Measurements from ENCODE around the gene AXIN1.
"Not testable (repeated sequence)": the region's sequence is repeated elsewhere in the genome, so short reads cannot be mapped to it uniquely, and the experiment has no call there.

The AXIN1 gene

DNA sequence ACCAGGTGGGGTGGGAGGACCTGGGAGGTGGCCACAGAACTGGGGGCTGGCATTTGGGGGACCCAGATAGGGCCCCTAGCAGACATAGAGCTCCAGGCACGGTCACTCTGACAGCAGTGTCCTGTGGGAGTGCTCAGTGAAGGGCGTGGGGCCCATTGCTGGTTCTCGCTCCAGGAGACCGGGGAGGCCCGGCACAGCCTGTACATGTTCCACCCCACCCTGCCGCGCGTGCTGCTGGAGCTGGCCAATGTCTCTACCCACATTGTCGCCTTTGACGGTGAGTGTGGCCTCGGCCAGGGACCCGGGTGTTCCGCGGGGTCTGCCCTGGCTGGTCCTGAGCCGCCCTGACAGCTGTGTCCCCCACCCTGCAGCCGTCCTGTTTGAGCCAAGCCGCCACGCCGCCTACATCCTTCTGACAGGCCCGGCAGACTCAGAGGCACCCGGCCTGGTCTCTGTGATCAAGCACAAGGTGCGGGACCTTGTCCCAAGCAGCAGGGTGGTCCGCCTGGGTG lies 88.0 kb downstream of the AXIN1 start:
- DNase-seq, result no peak

DNA sequence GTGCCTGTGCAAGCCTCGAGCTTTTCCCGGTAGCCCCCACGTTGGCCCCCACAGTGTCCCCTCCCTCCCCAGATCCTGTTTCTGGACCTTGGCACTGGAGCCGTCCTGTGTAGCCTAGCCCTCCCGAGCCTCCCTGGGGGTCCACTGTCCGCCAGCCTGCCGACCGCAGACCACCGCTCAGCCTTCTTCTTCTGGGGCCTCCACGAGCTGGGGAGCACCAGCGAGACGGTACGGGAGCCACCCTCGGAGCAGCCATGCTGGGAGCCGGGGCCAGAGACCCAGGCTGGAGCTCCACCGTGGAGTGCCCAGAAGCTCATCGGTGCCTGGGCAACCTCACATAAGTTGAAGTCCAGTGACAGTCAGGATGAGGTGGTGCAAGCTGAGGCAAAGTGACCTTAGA lies 88.6 kb downstream of the AXIN1 start:
- DNase-seq, result no peak

DNA sequence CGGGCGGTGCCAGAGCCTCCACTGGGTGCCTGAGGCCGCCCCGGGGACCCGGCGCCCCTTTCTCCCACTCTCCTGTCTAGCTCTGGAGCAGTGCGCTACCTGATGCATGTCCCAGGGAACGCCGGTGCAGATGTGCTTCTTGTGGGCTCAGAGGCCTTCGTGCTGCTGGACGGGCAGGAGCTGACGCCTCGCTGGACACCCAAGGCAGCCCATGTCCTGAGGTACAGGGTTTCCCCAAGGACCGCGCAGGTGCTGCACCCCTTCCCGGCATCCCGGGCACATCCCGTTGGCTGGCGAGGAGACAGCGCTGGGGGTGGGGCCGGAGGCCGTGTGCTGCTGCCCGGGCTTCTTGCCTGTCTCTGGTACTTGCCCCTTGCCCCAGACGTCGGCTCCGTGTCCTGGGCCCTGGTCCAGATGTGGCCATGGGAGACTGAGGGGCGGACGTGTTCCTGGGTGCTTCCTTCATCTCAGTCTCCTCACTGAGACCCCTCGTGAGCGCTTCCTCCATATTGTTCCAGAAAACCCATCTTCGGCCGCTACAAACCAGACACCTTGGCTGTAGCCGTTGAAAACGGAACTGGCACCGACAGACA lies 89.2 kb downstream of the AXIN1 start:
- DNase-seq, result no peak

DNA sequence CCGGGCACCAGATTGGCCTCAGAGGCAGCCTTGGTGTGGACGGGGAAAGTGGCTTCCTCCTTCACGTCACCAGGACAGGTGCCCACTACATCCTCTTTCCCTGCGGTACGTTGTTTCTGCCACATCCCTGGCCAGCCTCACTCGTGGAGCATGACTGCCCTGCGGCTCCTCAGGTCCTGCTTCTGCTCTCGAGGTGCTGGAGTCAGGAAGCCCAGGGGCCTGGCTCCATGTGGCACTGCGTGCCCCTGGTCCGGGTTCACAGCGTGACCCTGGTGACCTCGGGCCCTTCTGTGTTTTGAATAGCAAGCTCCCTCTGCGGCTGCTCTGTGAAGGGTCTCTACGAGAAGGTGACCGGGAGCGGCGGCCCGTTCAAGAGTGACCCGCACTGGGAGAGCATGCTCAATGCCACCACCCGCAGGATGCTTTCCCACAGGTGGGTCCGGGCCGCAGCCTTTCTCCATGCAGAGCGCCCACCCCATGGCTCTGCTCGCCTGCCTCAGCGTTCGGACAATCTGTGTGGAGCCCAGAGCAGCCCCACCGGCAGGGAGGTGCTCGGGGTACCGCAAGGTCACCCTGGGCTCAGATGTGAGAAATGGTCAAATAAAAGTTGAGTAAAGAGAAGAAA lies 90.3 kb downstream of the AXIN1 start:
- no peak for DNase-seq

DNA sequence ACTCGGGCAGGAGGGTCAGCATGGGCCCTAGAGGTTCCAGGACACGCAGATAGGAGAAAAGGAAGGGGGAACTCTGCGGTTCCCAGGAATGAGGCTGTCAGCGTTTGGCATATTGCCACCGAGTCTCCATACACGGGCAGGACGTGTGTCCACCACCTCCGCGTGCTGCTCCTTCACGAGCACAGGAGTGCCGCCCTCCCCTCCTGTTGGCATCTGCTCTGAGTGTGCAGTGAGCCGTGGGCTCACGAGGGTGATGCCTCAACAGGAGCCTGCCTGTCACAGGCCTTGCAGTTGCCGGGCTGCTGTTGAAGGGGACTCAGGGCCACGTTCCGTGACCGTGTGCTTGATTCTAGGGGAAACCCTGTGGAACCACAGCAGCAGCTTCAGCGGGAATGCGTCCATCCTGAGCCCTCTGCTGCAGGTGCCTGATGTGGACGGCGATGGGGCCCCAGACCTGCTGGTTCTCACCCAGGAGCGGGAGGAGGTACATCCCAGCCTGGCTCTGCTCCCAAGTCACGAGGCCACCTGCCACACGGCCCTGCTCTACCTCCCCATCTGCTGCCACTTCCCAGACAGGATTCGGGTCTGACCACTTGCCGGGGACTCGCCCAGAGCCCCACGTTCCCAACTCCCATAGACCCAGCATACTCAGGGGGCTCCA lies 91.4 kb downstream of the AXIN1 start:
- no peak for DNase-seq

DNA sequence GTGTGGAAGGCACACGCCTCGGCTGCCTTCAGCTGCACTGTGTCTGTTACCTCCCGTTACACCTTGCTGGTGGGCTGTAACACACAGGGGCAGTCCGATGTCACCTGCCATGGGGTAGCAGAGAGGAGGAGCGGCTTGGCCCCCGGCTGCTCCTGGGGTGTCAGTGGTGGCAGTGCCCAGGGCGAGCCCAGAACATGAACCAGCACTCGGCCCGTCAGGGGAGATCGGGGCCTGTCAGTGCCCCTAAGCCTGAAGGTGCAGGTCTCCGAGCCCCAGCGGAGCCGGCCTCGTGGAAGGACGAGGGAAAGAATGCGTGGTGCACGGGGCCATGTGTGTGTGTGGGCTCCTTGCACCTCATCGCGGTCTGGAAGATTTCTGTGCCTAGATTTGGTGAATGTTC lies 92.2 kb downstream of the AXIN1 start:
- no peak for DNase-seq

DNA sequence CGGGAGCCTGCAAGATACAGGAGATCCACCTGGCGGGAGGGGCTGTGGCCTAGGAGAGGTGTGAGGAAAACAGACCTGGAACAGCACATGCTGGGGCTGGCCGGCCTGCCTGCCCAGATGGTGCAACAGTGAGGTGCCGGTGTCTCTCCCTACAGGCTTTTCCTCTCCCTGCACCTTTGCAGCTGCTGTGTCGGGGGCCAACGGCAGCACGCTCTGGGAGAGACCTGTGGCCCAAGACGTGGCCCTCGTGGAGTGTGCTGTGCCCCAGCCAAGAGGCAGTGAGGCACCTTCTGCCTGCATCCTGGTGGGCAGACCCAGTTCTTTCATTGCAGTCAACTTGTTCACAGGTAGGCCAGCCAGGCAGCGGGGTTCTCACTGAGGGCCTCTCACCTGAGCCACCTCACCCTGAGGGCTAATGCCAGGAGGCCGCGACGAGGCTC lies 92.7 kb downstream of the AXIN1 start:
- DNase-seq, result no peak

DNA sequence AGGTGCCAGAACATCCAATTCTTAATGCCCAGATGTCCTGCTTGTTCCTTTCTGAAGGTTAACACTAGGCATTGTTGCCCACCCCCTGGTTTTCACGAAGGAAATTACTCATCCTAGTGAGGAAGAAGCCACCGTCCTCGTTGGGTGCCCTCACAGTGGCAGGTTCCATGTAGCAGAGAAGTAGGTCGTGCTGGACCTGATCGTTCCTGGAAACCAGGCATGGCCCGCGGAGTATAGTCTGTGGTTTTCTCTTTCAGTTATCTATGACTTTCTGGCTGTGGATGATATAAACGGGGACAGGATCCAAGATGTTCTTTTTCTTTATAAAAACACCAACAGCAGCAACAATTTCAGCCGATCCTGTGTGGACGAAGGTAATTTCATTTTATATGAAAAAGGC lies 93.3 kb downstream of the AXIN1 start:
- no peak for DNase-seq

DNA sequence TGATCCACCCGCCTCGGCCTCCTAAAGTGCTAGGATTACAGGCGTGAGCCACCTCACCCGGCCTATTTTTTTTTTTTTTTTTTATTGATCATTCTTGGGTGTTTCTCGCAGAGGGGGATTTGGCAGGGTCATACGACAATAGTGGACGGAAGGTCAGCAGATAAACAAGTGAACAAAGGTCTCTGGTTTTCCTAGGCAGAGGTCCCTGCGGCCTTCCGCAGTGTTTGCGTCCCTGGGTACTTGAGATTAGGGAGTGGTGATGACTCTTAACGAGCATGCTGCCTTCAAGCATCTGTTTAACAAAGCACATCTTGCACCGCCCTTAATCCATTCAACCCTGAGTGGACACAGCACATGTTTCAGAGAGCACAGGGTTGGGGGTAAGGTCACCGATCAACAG lies 94.4 kb downstream of the AXIN1 start:
- not testable (repeated sequence) for DNase-seq

DNA sequence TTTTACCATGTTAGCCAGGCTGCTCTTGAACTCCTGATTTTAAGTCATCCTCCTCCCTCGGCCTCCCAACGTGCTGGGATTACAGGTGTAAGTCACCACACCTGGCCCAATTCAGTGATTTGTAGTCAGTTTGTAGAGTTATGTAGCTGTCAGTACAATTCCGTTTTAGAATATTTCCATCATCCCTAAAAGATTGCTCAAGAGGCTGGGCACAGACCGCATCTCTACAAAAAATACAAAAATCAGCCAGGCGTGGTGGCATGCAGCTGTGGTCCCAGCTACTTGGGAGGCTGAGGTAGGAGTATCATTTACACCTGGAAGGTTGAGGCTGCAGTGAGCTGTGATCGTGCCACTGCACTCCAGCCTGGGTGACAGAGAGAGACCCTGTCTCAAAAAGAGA lies 97.3 kb downstream of the AXIN1 start:
- no peak for DNase-seq

DNA sequence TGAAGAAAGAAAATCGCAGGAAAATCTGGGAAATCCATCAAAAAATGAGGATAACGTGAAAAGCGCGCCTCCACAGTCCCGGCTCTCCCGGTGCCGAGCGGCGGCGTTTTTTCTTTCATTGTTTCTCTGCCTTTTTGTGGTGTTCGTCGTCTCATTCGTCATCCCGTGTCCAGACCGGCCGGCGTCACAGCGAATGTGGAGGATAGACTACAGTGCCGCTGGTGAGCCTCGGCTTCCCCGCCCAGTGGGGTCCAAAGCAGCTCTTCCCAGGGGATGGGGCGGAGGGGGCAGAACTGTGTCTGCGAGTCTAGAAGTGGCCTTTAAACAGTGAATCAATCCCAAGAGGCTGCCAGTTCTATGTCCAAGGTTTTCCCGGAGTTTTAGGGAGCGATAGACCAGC lies 98.1 kb downstream of the AXIN1 start:
- no peak for DNase-seq

DNA sequence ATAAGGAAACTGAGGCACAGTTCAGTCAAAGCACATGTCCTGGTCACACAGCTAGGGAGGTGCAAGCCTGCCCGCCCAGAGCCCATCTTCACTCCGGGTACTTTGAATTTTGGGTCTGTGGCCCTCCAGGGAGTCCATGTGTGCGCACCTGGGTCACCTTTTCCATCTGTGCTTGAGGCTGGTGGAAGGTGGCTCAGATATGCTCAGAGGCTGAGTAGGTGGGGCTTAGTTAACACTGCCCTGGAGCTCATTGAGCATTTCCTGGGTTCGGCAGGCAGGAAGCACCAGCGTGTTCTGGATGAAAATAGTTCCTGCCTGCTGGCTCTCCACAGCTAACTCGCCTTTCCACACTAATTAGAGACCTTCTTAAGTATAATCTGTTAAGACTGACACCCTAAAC lies 98.7 kb downstream of the AXIN1 start:
- no peak for DNase-seq

DNA sequence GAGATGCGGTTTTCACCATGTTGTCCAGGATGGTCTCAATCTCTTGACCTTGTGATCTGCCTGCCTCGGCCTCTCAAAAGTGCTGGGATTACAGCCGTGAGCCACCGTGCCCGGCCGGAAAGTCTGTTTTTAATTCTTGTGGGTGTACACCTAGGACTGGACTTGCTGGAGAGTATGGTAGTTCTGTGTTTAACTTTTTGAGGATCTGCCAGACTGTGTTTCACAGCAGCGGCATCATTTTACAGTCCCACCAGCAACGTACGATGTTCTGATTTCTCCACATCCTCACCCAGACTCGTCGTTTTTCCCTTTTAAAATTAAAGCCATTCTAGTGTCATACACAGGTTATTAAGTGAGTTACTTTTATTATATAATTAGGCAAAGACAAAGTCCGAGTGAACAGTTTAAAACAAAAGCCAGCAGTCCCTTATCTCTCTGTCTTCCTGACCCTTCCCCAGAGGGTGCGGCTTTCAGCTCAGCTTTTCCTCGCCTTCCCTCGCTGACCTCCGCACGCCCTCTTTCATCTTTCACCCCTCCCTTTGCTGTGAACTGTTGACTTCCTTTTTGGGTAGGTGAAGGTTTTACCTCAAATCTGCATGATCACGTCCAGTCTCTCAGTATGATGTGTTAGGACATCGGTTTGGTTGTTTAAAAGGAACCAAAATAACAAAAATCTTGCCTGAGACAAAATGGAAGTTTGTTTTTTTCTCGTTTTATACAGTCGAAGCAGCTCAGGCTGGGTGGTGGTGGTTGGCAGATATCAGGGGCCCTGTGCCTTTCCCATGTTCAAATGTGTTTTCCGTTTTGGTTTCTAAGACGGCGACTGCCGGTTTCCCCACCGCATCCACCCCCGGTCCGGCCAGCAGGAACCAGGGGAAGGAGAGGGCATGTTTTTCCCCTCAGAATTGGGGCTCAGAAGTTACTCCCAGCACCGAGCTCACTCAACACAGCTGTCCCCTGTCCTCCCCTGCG lies 99.9 kb downstream of the AXIN1 start:
- DNase-seq, result peak; percentile 28

DNA sequence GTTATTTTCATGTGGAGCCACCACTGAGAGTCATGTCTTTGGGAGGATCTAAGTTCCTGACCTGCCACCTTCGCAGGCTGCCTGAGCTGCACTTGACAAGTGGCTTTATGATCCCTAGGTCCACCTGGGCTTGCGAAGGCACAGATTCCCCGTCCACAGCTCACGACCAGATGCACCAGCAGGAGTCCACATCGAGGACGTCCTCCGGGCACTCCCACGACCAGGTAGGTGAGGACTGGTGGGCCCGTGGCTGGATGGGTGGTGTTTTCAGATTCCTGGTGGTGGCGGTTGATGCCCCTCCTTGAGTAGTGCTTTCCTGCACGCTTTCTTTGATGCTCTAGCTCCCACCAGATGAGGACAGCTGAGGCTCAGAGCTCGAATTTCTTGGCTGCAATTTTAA lies 103.1 kb downstream of the AXIN1 start:
- DNase-seq, result no peak

DNA sequence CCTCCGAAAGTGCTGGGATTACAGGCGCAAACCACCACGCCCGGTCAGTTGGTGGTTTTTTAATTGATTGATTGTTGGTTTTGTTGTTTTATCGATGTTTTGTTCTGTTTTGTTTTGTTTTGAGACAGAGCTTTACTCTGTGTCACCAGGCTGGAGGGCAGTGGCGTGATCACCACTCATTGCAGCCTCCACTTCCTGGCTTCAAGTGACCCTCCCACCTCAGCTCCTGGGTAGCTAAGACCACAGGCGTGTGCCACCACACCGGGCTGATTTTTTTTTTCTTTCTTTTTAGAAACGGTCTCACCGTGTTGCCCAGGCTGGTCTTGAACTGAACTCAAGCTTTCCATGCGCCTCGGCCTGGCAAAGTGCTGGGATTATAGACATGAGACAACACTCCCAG lies 105.5 kb downstream of the AXIN1 start:
- DNase-seq, result no peak

DNA sequence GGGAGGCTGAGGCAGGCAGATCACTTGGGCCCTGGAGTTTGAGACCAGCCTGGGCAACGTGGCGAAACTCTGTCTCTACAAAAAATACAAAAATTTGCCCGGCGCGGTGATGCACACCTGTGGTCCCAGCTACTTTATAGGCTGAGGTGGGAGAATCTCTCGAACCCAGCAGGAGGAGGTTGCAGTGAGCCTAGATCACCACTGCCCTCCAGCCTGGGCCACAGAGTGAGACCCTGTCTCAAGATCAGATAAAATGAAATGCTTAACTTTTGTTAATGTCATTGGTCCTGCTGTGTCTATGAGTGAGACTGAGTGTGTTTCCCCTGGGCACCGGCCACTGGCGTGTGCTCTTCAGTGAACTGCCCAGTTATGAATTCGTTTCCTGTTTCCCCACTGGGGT lies 107.4 kb downstream of the AXIN1 start:
- no peak for DNase-seq

DNA sequence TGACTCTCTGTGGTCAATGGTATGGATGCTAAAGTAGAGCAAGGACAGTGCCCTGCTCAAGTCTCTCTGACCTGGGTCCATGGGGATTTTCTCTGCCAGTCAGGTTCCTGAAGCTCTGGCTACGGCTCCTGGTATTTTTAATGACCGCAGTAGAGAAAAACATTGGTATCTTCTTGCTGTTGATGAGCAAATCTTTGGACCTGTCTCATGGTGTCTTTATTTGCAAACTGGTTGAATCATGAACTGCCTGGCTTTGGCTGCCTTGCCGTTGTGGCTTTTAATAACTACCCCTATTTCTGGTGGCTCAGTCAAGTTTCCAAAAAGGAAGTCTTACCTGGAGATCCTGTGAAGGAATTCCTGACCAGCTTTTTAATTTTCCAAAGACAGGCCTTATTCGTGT lies 109.2 kb downstream of the AXIN1 start:
- DNase-seq, result no peak

DNA sequence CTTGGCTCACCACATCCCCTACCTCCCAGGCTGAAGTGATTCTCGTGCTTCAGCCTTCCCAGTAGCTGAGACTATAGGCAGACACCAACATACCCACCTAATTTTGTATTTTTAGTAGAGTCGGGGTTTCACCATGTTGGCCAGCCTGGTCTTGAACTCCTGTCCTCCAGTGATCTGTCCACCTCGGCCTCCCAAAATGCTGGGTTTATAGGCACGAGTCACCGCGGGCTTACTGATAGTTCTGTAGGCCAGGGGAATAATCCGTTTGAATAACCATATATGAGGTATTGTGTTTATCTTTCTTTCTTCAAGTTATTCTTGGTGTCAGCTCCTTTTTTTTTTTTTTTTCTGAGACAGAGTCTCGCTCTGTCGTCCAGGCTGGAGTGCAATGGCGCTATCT lies 110.2 kb downstream of the AXIN1 start:
- no peak for DNase-seq

DNA sequence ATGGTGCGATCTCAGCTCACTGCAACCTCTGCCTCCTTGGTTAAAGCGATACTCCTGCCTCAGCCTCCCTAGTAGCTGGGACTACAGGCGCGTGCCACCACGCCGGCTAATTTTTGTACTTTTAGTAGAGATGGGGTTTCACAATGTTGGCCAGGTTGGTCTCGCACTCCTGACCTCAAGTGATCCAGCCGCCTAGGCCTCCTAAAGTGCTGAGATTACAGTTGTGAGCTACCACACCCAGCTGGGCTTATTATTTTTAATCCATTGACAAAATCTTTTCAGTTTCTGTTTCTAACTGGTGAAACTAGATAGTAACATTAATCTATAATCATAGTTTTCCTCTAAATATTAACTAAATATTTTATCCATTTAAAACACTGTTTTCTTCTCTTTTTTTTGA lies 112.0 kb downstream of the AXIN1 start:
- DNase-seq, result no peak

DNA sequence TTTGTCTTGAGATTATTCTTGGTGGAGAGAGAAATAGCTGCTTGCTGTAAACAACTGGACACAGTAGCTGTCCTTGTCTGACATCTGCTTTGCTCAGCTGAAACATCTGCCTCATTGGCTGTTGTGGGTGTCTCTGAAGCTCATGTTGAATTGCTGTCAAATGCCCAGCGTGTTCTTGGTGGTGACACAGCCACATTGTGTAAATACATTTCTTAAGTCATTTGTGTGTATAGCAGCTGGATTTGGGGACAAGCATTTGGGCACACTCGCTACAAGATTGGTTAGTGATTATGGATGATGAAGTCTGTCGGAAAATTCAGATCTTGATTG lies 112.6 kb downstream of the AXIN1 start:
- no peak for DNase-seq

Data from stimulated activated CD4-positive, alpha-beta T cell treated with anti-CD3 and anti-CD28 coated beads, Interleukin-4, amount 100 ng/mL, for 24 hours (primary cell).